SK-N-SH treated with all-trans-retinoic acid at 6 μM for 48 hours (cell line): Measurements from ENCODE around the gene MYL6B.

Experiments used
- ATAC-seq: fragments of 200-7000 bp; cut with Tn5 transposase; 3 replicates; pipeline ENCODE4 v1.9.1; 2020; ENCODE audit warnings: mild to moderate bottlenecking, moderate library complexity
- ARNTL ChIP-seq: fragments of 450-650 bp; formaldehyde crosslinking; IDR thresholded peaks from 2 replicates; pipeline ENCODE4 v1.5.0; 2020; ENCODE audit warnings: low read depth, mild to moderate bottlenecking, moderate library complexity, borderline replicate concordance
- BACH2 ChIP-seq: fragments of 250-450 bp; sonication (Bioruptor Pico); IDR thresholded peaks from 2 replicates; pipeline ENCODE4 v1.9.0; 2021; ENCODE audit warnings: mild to moderate bottlenecking, borderline replicate concordance
- CSDC2 ChIP-seq: fragments of 250-450 bp; sonication (Bioruptor Pico); IDR thresholded peaks from 2 replicates; pipeline ENCODE4 v1.5.0; 2020; ENCODE audit warnings: mild to moderate bottlenecking, moderate library complexity
- ESRRG ChIP-seq: fragments of 250-450 bp; sonication (Bioruptor Pico); IDR thresholded peaks from 2 replicates; pipeline ENCODE4 v1.6.1; 2021; ENCODE audit warnings: mild to moderate bottlenecking
- GLIS3 ChIP-seq: fragments of 250-450 bp; sonication (Bioruptor Pico); IDR thresholded peaks from 2 replicates; pipeline ENCODE4 v1.5.0; 2020; ENCODE audit warnings: mild to moderate bottlenecking, moderate library complexity
- ISL1 ChIP-seq: fragments of 250-450 bp; sonication (Bioruptor Pico); IDR thresholded peaks from 2 replicates; pipeline ENCODE4 v2.1.2; 2022; ENCODE audit warnings: mild to moderate bottlenecking, moderate library complexity
- OSR1 ChIP-seq: fragments of 250-450 bp; sonication (Bioruptor Pico); IDR thresholded peaks from 2 replicates; pipeline ENCODE4 v1.8.0; 2022; ENCODE audit warnings: moderate library complexity, mild to moderate bottlenecking, inconsistent platforms
- PPARA ChIP-seq: fragments of 250-450 bp; sonication (Bioruptor Pico); IDR thresholded peaks from 2 replicates; pipeline ENCODE4 v1.5.0; 2020; ENCODE audit warnings: mild to moderate bottlenecking, borderline replicate concordance
- SNAI2 ChIP-seq: fragments of 250-450 bp; sonication (Bioruptor Pico); IDR thresholded peaks from 2 replicates; pipeline ENCODE4 v1.5.0; 2020; ENCODE audit warnings: mild to moderate bottlenecking, moderate library complexity
- TCF4 ChIP-seq: fragments of 250-450 bp; sonication (Bioruptor Pico); IDR thresholded peaks from 2 replicates; pipeline ENCODE4 v1.8.0; 2021; ENCODE audit warnings: mild to moderate bottlenecking, moderate library complexity, borderline replicate concordance
- TOX ChIP-seq: fragments of 250-450 bp; sonication (Bioruptor Pico); IDR thresholded peaks from 2 replicates; pipeline ENCODE4 v1.8.0; 2021; ENCODE audit warnings: mild to moderate bottlenecking, moderate library complexity, borderline replicate concordance
- ZC3H10 ChIP-seq: fragments of 250-450 bp; sonication (Bioruptor Pico); IDR thresholded peaks from 2 replicates; pipeline ENCODE4 v1.5.1; 2021; ENCODE audit warnings: mild to moderate bottlenecking, moderate library complexity
- ZFP3 ChIP-seq: fragments of 250-450 bp; sonication (Bioruptor Pico); IDR thresholded peaks from 2 replicates; pipeline ENCODE4 v1.5.0; 2020; ENCODE audit warnings: mild to moderate bottlenecking, moderate library complexity
- ZFP30 ChIP-seq: fragments of 450-650 bp; formaldehyde crosslinking; IDR thresholded peaks from 2 replicates; pipeline ENCODE4 v1.5.0; 2022; ENCODE audit warnings: mild to moderate bottlenecking, moderate library complexity
- ZNF565 ChIP-seq: fragments of 450-650 bp; formaldehyde crosslinking; conservative IDR thresholded peaks from 2 replicates; pipeline ENCODE4 v1.5.0; 2020; ENCODE audit warnings: low read depth, mild to moderate bottlenecking, moderate library complexity
- TF ChIP-seq, protein P1 (sequence below): fragments of 250-450 bp; sonication (Bioruptor Pico); IDR thresholded peaks from 2 replicates; pipeline ENCODE4 v1.5.1; 2021; ENCODE audit warnings: mild to moderate bottlenecking, moderate library complexity
- TF ChIP-seq, protein P2 (sequence below): fragments of 250-450 bp; sonication (Bioruptor Pico); IDR thresholded peaks from 2 replicates; pipeline ENCODE4 v1.5.0; 2020; ENCODE audit warnings: mild to moderate bottlenecking, moderate library complexity
- TF ChIP-seq, protein P3 (sequence below): fragments of 250-450 bp; sonication (Bioruptor Pico); IDR thresholded peaks from 2 replicates; pipeline ENCODE4 v1.8.0; 2021; ENCODE audit warnings: low read depth, mild to moderate bottlenecking, moderate library complexity, borderline replicate concordance
- TF ChIP-seq, protein P4 (sequence below): fragments of 250-450 bp; sonication (Bioruptor Pico); IDR thresholded peaks from 2 replicates; pipeline ENCODE4 v1.5.1; 2020; ENCODE audit warnings: low read depth, mild to moderate bottlenecking, moderate library complexity

MYL6B gene

DNA sequence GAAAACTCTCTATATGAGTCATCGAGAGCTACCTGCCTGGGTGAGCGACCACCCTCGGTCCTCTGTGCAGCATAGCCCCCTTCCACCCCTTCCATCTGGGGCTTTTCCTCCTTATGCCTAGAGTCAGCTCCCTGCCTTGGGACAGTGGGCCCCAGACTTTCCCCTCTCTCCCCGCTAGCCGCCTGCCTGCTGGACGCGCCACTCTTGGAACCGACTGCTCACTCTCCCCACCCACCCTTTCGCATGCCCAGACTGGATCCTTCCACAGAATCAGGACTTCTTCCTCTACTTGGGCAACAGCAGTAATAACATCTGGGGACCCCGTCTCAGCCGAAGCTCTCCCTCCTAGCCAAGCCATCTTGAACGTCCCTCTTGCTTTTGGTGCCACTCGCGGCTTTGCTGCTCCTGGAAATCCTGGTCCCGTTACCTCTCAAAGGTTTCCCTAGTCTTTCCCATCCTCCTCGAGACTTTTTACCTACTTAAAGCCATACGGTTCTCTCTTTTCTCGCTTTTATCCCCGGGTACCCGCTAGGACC lies 23.6 kb upstream of the MYL6B start:
- peak; percentile 34 for ATAC-seq
- no peak for TF ChIP-seq ISL1 (CRISPR knock-in tag)
- no peak for TF ChIP-seq CSDC2 (CRISPR knock-in tag)
- TF ChIP-seq ARNTL (CRISPR knock-in tag) = no peak
- TF ChIP-seq SNAI2 (CRISPR knock-in tag) = no peak
- TF ChIP-seq ZFP3 (CRISPR knock-in tag) = no peak
- TF ChIP-seq PPARA (CRISPR knock-in tag) = no peak
- no peak for TF ChIP-seq ZC3H10 (CRISPR knock-in tag)
- no peak for TF ChIP-seq ZFP30
- TF ChIP-seq ESRRG = no peak
- no peak for TF ChIP-seq GLIS3 (CRISPR knock-in tag)
- TF ChIP-seq TOX (CRISPR knock-in tag) = no peak
- TF ChIP-seq, protein P1, sequence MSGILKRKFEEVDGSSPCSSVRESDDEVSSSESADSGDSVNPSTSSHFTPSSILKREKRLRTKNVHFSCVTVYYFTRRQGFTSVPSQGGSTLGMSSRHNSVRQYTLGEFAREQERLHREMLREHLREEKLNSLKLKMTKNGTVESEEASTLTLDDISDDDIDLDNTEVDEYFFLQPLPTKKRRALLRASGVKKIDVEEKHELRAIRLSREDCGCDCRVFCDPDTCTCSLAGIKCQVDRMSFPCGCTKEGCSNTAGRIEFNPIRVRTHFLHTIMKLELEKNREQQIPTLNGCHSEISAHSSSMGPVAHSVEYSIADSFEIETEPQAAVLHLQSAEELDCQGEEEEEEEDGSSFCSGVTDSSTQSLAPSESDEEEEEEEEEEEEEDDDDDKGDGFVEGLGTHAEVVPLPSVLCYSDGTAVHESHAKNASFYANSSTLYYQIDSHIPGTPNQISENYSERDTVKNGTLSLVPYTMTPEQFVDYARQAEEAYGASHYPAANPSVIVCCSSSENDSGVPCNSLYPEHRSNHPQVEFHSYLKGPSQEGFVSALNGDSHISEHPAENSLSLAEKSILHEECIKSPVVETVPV = no peak
- TF ChIP-seq ZNF565 = no peak
- TF ChIP-seq, protein P2, sequence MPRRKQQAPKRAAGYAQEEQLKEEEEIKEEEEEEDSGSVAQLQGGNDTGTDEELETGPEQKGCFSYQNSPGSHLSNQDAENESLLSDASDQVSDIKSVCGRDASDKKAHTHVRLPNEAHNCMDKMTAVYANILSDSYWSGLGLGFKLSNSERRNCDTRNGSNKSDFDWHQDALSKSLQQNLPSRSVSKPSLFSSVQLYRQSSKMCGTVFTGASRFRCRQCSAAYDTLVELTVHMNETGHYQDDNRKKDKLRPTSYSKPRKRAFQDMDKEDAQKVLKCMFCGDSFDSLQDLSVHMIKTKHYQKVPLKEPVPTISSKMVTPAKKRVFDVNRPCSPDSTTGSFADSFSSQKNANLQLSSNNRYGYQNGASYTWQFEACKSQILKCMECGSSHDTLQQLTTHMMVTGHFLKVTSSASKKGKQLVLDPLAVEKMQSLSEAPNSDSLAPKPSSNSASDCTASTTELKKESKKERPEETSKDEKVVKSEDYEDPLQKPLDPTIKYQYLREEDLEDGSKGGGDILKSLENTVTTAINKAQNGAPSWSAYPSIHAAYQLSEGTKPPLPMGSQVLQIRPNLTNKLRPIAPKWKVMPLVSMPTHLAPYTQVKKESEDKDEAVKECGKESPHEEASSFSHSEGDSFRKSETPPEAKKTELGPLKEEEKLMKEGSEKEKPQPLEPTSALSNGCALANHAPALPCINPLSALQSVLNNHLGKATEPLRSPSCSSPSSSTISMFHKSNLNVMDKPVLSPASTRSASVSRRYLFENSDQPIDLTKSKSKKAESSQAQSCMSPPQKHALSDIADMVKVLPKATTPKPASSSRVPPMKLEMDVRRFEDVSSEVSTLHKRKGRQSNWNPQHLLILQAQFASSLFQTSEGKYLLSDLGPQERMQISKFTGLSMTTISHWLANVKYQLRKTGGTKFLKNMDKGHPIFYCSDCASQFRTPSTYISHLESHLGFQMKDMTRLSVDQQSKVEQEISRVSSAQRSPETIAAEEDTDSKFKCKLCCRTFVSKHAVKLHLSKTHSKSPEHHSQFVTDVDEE (CRISPR knock-in tag) = no peak

DNA sequence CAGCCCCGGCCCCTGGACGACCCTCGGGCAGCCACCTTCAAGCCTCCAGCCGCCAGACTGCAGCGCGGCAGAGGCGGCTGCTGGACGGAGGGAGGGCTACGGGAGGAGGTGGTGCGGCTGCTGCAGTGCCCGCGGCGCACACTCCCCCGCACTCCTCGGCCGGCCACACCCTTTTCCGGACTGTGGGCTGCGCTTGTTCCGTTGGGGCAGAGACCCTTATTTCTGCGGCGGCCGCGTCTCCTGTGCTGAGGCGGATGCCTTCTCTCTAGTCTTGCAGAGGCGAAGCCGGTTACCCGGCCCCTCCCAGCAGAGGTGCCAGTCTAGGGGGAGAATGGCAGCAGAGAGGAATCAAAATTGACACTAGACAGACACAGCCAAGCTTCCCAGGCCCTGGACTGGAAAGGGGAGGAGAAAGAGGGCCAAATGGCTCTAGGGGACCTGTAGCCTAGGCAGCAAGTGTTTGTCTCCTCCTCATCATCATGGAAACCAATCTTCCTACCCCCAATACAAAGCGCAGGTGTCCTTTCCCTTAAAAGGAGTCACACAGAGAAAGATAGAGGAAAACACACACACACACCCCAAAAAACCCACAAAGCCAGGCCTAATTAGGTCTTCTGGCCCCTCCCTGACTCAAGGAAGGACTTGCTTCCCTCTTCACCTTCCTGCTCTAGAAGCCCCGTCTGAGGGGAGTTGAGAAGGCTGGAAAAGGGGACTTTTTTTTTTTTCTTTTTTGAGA lies 23.0 kb upstream of the MYL6B start:
- peak; percentile 66 for ATAC-seq
- TF ChIP-seq TCF4 (no peak), TOX (CRISPR knock-in tag) (no peak), BACH2 (CRISPR knock-in tag) (no peak), ISL1 (CRISPR knock-in tag) (no peak), PPARA (CRISPR knock-in tag) (no peak), ZFP3 (CRISPR knock-in tag) (no peak), ESRRG (no peak), OSR1 (CRISPR knock-in tag) (no peak)
- TF ChIP-seq, protein P3, sequence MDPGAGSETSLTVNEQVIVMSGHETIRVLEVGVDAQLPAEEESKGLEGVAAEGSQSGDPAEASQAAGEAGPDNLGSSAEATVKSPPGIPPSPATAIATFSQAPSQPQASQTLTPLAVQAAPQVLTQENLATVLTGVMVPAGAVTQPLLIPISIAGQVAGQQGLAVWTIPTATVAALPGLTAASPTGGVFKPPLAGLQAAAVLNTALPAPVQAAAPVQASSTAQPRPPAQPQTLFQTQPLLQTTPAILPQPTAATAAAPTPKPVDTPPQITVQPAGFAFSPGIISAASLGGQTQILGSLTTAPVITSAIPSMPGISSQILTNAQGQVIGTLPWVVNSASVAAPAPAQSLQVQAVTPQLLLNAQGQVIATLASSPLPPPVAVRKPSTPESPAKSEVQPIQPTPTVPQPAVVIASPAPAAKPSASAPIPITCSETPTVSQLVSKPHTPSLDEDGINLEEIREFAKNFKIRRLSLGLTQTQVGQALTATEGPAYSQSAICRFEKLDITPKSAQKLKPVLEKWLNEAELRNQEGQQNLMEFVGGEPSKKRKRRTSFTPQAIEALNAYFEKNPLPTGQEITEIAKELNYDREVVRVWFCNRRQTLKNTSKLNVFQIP = no peak
- TF ChIP-seq, protein P4, sequence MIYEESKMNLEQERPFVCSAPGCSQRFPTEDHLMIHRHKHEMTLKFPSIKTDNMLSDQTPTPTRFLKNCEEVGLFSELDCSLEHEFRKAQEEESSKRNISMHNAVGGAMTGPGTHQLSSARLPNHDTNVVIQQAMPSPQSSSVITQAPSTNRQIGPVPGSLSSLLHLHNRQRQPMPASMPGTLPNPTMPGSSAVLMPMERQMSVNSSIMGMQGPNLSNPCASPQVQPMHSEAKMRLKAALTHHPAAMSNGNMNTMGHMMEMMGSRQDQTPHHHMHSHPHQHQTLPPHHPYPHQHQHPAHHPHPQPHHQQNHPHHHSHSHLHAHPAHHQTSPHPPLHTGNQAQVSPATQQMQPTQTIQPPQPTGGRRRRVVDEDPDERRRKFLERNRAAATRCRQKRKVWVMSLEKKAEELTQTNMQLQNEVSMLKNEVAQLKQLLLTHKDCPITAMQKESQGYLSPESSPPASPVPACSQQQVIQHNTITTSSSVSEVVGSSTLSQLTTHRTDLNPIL (CRISPR knock-in tag) = no peak
- TF ChIP-seq, protein P1 = no peak

DNA sequence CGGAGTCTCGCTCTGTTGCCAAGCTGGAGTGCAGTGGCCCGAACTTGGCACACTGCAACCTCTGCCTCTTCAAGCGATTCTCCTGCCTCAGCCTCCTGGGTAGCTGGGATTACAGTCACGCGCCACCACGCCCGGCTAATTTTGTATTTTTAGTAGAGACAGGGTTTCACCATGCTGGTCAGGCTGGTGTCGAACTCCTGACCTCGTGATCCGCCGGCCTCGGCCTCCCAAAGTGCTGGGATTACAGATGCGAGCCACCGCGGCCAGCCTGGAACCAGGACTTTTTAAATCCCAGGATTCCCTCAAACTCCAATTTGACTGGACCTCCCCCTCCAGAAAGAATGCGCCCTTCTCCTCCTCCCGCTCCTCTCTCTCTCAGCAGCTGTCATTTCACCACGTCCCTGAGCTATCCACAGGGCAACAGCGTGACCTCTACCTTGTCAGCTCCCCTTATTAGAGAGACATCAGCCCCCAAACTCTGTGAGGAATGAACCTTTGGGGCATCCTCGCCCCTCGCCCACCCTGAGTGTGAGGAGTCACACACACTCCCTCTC lies 22.4 kb upstream of the MYL6B start:
- ATAC-seq = no peak
- no peak for TF ChIP-seq GLIS3 (CRISPR knock-in tag)
- TF ChIP-seq PPARA (CRISPR knock-in tag) = no peak
- no peak for TF ChIP-seq OSR1 (CRISPR knock-in tag)
